HG02798 (cell line): ENCODE measurements around the gene GLRX3.

Source experiments
- ATAC-seq: cut with Tn5 transposase; IDR thresholded peaks from one replicate; pipeline ENCODE4 v1.9.1; 2021; ENCODE audit warnings: mild to moderate bottlenecking; ENCODE audit not compliant: unreplicated experiment, poor library complexity

GLRX3 gene

GRCh38 chr10:130203626-130204025 is 67.4 kb downstream of the GLRX3 start:
- ATAC-seq, result no peak

- ATAC-seq, result no peak
Measured at GRCh38 chr10:130206216-130206737, 70.1 kb downstream of the GLRX3 start.

GRCh38 chr10:130207205-130207604 is 71.0 kb downstream of the GLRX3 start:
- no peak for ATAC-seq

- no peak for ATAC-seq
Measured at GRCh38 chr10:130208807-130209206, 72.6 kb downstream of the GLRX3 start.

GRCh38 chr10:130212746-130213145 is 76.6 kb downstream of the GLRX3 start:
- no peak for ATAC-seq

- no peak for ATAC-seq
Measured at GRCh38 chr10:130213286-130214080, 77.3 kb downstream of the GLRX3 start.

GRCh38 chr10:130214431-130214830 is 78.2 kb downstream of the GLRX3 start:
- ATAC-seq, result no peak

GRCh38 chr10:130215151-130215930 is 79.2 kb downstream of the GLRX3 start:
- ATAC-seq, result no peak

GRCh38 chr10:130215931-130216231 is 79.7 kb downstream of the GLRX3 start:
- no peak for ATAC-seq

- ATAC-seq, result no peak
Measured at GRCh38 chr10:130218181-130218641, 82.0 kb downstream of the GLRX3 start.

GRCh38 chr10:130218936-130219335 is 82.7 kb downstream of the GLRX3 start:
- ATAC-seq, result no peak

GRCh38 chr10:130220251-130221185 is 84.3 kb downstream of the GLRX3 start:
- ATAC-seq, result no peak

- ATAC-seq, result no peak
Measured at GRCh38 chr10:130221456-130222375, 85.5 kb downstream of the GLRX3 start.

GRCh38 chr10:130222381-130222780 is 86.2 kb downstream of the GLRX3 start:
- ATAC-seq, result no peak

GRCh38 chr10:130224228-130224627 is 88.0 kb downstream of the GLRX3 start:
- ATAC-seq, result no peak

GRCh38 chr10:130226012-130226411 is 89.8 kb downstream of the GLRX3 start:
- no peak for ATAC-seq

- ATAC-seq, result no peak
Measured at GRCh38 chr10:130227883-130228282, 91.7 kb downstream of the GLRX3 start.
